Measurements from ENCODE around the gene SH2D2A.
A peak's percentile ranks its signal among the peaks of the same experiment; 100 is the strongest.

SH2D2A gene

DNA sequence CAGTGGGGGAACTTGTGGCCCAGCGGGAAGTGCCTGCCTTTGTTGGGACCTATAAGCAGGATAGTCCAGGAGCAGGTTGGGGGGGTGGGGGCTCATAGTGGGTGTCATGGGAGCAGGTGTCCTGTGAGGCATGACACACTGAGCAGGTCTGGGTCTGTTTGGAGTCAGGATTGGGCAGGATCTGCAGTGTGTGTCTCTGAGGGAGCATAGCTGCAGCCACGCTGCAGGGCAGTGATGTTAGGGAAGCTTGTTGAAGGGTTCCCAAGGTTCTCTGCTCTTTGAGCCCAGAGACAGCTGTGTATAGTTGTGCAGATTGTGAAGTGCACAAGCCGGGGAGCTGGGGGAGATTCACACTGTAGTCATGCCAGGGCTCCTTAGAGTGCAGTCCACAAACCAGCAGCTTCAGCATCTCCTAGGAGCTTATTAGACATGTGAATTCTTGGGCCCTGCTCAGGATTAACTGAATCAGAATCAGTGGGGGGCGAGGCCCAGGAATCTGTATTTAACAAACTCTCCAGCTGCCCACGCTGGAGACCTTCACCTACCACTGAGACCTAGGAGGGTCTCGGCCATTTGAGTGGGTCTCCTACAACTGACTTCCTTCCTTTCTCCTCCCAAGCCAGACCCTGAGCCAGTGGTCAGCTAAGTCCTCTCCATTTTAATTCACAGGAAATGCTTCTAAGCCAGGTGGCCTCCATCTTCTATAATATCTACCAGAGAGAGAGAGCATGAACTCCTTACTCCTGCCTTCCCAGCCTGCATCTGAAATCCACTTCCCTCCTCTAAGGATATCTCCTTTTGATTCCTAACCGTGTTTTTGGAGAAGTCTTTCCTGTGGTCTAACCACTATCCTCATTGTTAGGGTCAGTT is 31.2 kb upstream of the SH2D2A start:
- no peak for DNase-seq

GRCh38 chr1:156846643-156847042 is 30.0 kb upstream of the SH2D2A start:
- no peak for DNase-seq

DNA sequence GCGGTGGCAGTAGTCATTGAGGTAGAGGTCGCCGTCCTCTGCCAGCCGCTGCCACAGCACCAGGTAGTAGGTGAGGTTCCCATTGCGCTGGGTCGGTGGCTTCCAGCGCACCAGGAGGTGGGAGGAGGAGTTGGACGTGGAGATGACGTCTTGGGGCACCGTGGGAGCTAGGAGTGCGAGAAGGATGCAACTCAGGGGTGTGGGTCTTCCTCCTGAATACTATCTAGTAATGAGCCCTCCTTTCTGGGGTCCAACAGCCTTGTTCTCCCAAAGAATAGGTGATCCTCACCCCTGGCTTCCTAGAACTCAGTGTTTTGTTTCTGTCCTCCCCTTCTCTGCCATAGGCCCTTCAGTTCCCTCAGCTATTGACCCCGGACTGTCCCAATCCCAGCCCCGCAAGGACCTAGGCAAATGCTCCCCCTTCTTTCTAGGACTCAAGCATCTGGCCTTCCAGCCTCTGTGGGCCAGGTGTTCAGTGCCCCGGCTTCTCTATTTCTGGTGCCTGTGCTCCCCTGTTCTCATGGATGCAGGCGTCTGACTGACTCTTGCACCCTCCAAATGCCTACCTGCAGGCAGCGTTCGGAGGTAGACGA is 29.4 kb upstream of the SH2D2A start:
- DNase-seq, result no peak

- peak; percentile 40 for DNase-seq
Measured at GRCh38 chr1:156845055-156845952, 28.7 kb upstream of the SH2D2A start.

DNA sequence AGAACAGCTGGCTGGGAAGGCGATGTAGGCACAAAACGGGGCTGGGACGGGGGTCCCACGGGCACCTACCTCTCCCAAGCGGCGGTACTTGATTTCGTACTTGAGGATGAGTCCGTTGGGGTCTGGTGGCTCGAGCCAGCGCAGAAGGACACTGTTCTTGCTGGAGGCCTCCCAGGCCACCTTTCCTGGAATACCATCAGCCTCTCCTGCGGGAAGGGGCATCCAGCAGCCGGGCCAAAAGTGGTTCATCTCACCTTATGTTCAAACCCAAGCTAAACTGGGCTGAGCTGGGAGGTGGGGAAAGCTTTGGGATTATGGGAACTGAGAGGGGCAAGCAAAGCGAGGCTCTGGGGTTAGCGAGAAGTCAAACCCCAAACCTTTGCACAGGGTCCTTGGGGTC is 28.0 kb upstream of the SH2D2A start:
- no peak for DNase-seq

GRCh38 chr1:156844102-156844501 is 27.5 kb upstream of the SH2D2A start:
- no peak for DNase-seq

DNA sequence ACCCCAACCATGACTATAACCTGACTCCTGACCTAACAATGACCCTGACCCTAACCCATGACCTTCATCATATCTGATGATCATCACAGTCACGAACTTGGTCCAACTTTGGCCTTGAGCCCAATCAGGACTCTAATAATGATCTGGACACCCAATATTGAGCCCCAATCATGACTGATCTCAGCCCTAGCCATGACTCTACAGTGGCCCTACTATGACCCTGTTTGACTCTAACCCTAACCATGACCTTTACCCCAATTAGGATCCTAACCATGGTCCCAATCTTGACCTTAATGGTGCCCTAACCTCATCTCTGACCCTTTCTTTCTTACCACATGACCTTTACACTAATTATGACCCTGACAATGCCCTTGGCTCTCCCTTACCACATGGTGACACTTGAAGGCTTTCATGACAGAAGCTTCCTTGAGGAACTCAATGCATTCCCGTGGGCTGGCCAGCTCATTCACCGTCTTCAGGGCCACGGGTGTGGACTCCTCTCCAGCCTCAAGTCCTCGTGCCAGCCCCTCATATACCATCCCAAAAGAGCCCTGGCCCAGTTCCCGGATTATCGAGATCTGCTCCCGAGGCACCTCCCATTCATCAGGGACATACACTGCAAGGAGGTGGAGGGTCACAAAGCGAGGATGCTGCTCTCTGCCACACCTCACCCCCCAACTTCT is 26.1 kb upstream of the SH2D2A start:
- no peak for DNase-seq

DNA sequence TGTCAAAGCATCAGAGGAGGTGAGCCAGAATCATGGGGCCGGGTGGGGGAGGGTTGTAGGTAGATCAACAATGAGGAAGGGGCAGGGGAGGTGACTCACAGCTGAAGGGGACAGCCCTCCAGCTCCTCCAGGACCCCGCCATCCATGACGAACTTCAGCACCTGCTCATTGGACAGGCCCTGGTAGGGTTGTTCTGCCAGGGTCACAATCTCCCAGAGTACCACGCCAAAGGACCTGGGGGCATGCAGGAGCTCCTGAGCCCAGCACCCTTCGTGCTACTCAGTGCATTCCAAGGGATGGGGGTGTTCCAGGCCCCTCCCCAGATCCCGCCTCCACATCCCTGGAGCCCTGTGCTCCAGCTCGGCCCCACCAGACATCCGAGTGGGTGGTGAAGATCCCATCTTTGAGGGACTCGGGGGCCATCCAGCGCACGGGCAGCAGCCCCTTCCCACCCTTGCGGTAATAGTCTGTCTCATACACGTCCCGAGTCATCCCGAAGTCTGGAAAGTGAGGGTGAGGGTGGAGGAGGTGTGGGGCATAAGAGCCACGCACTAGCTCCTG is 24.7 kb upstream of the SH2D2A start:
- DNase-seq, result no peak

GRCh38 chr1:156840898-156841279 is 24.2 kb upstream of the SH2D2A start:
- no peak for DNase-seq

GRCh38 chr1:156840186-156840897 is 23.7 kb upstream of the SH2D2A start:
- no peak for DNase-seq

DNA sequence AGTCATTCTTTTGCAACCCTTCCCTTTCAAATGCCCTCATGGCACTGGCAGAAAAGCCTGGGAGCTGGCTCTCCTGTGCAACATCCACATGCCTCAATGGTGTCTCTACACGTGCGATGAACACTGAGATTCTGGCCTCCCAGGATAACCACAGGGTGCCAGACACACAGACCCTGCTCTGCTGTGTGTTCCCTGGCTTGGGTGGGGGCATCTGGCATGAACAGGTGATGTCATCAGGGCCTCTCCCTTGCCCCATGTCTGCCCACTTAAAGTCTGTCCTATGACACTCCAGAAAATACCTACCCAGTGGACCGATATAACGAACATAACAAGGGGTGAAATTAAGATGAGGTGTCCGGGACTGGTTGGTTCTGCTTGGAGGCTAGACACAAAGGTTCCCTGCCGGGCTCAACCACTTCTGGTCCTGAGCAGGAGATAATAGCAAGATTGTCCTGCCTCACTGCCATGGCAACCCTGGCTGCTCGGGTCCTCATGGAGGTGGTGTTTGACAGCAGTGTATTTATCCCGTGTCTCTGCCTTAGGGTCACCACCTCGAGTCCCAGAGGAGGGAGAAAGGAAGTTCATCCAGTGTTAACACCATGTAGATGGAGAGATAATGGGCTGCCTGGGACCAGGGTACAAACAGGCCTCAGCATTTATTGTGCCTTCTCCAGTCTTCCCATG is 22.9 kb upstream of the SH2D2A start:
- DNase-seq, result no peak

DNA sequence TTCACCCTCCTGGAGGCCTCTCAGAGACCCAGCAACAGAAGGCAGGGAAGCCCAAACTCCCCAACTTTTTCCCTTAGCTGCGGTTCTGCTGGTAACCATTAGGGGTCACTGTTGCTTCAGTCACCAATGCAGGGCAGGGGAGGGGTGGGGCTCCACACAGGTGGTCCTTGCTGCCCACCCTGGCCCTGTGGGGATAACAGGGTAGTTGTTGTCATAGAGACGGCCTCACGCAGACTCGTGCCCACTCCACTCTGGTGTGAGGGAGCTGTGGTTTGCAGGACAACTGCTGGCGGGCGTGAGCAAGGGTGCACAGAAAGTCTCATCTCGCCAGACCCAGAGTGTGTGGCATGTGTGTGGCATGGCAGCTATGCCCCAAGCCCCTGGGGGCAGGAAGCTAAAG is 22.3 kb upstream of the SH2D2A start:
- peak; percentile 55 for DNase-seq

DNA sequence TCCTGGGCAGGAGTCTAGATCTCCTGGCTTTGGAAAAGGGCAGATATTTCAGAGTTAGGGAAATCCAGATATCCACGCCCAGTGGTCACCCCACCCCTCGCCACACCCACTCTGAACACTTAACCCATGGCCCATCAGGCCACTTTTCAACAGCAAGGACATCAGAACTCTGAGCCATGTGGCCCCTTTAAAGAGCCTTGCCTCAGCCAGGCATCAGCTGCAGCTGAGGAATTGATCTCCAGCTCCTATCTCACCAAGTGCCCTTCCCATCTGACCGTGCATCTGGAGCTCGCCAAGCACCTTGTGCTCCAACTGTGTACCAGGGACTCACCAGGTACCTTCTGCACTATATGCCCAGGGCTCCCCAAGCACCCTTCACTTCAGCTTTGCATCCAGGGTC is 20.2 kb upstream of the SH2D2A start:
- no peak for DNase-seq

DNA sequence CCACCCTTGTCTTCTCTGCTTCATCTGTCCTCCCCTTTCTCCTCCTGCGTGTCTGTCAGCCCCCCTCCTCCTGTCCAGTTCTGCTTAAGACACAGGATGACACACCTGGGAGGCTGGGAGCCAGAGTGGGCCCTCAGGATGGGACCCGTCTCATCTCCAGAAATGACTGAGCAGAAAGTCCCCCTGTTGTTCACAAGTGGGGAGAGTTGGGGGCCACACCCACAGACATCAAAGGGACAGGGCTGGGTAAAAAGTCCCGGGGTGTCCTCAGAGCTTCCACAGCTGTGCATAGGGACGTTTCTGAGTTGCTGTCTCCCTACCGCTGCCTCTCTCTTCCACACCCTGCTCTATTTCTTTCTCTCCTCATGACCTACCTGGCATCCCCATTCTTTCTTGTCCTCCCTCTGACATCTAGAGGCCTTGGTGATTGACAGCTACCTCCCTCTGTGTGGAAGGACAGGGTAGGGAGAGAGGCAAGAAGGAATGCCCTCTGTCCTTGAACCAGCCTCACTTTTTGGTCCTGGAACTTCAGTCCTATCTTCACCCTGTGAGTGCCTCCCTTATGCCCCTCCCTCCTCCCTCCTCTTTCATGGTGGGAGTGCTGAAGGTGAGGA is 19.5 kb upstream of the SH2D2A start:
- DNase-seq, result peak; percentile 68

- no peak for DNase-seq
Measured at GRCh38 chr1:156834322-156834721, 17.7 kb upstream of the SH2D2A start.

DNA sequence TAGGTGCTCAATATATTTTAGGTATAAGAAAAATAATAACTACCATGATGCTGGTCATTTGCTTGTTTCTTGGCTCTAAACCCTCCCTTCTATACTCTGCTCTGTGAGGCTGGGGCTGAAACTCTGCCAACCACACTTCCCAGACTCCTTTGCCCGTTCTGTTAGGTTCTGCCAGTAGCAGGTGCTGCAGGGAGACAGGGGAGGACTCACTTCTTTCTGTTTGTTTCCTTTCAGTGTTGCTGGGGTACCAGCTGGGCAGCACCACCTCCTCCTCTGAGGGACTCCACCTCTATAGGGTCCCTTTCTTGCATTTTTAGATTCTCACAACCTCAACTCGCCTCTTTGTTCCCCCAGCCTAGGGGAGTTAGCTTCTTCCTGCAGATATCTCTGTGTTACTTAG is 17.0 kb upstream of the SH2D2A start:
- DNase-seq, result no peak

- DNase-seq, result no peak
Measured at GRCh38 chr1:156832434-156832833, 15.8 kb upstream of the SH2D2A start.

DNA sequence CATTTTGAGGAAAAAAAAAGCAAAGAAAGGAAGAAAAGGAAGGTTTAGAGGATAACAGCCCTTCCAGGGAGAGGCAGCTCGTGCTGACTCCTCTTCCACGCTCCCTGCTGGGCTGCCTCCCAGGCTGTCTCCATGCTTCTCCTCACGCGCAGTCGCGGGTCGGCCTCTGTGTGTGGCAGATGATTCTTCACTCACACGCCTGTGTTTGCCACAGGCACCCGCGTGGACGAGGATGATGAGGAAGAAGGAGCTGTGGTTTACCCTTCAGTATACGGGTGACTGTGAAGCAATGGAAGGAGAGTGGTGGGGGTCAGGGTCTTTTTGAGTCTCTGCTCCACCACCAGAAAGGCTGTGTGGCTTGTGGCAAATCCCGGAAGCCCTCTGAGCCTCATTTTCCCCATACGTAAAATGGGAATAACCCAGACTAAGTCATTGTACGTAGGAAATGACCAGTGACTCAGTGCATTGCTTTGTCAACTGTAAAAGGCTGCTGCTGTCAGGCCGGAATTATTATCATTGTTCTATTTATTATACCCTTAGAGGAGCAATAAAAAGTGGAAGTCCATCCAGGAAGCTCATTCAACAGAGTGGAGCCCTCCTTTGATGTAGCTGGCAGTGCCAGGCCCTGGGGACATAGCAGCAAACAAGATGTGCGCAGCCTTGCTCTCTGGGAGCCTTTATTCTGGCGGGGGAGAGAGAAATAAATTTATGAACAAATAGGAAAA is 11.9 kb upstream of the SH2D2A start:
- no peak for DNase-seq

DNA sequence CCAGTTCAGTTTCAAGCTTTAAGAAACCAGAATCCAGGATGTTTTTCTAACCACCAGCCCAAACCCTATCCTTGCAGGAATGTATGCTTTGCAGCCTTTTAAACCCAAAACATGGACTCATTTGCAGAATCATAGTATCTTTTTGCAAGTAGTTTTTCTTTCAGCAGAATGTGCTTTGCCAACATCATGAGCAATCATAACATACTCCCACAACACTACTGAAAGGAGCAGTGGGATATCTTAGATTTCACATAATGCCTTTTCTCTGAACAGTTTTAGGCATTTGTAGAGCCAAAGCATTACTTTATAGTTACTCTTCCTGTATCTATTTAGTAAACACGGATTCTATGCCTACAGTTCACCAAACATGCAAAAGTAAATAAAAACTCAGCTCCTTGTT is 10.0 kb upstream of the SH2D2A start:
- DNase-seq, result no peak

GRCh38 chr1:156823210-156823790 is 6.7 kb upstream of the SH2D2A start:
- no peak for DNase-seq
